GM12873 (cell line): Measurements from ENCODE around the gene CCNDBP1.

Source experiments
- CTCF ChIP-seq: IDR thresholded peaks from 2 replicates; pipeline ENCODE4 v1.5.1; 2012; ENCODE audit warnings: low read depth, mild to moderate bottlenecking, moderate library complexity, low read length, control low read depth; ENCODE audit not compliant: insufficient read depth; ENCODE audit errors: missing control alignments

The CCNDBP1 gene

GRCh38 chr15:43199945-43200488 is 14.8 kb downstream of the CCNDBP1 start:
- TF ChIP-seq CTCF: no peak

- peak; percentile 81 for TF ChIP-seq CTCF
These were observed 19.1 kb downstream of the CCNDBP1 start for GRCh38 chr15:43204016-43204901.

- TF ChIP-seq CTCF: no peak
These were observed 20.9 kb downstream of the CCNDBP1 start for GRCh38 chr15:43206054-43206453.

- TF ChIP-seq CTCF: no peak
These were observed 21.8 kb downstream of the CCNDBP1 start for GRCh38 chr15:43207024-43207423.

- TF ChIP-seq CTCF: no peak
These were observed 23.1 kb downstream of the CCNDBP1 start for GRCh38 chr15:43208052-43209002.

GRCh38 chr15:43209059-43209824 is 24.0 kb downstream of the CCNDBP1 start:
- peak; percentile 21 for TF ChIP-seq CTCF
